MCF 10A (cell line): Measurements from ENCODE around the gene KIAA1755. TPM values are rescaled to one million over a fixed set of nuclear protein-coding genes. Genes with fewer than 3 reads are reported as not detected.

ENCODE experiments used
- BruUV-seq: library from RNA; stranded (reverse); fragments of 400-500 nt; replicated peaks from 2 replicates; lab custom pipeline; 2021; lab: Mats Ljungman, UMichigan
- CTCF ChIA-PET: fragments of 300-600 bp; sonication (Branson Sonifier 250); formaldehyde crosslinking; extraction: SDS; loops from one replicate; lab custom pipeline; 2021; ENCODE audit warnings: antibody characterized with exemption, inconsistent platforms; lab: Yijun Ruan, JAX
- POLR2A ChIA-PET: fragments of 300-600, 350-650 bp; sonication (Branson Sonifier 250); formaldehyde crosslinking; extraction: SDS; loops from one replicate; lab custom pipeline; 2020; ENCODE audit warnings: antibody characterized with exemption, inconsistent platforms; lab: Yijun Ruan, JAX
- DNase-seq: peaks from one replicate; pipeline ENCODE4 v3.0.0-alpha.2; 2018; ENCODE audit not compliant: unreplicated experiment
- H3K27ac Mint-ChIP-seq: one replicate; pipeline ENCODE4 v1.8.0; 2022; ENCODE audit warnings: mild to moderate bottlenecking, low read depth, mixed read lengths; ENCODE audit not compliant: unreplicated experiment
- H3K27me3 Mint-ChIP-seq: one replicate; pipeline ENCODE4 v1.8.0; 2022; ENCODE audit warnings: mixed read lengths; ENCODE audit not compliant: insufficient read depth, unreplicated experiment
- H3K36me3 Mint-ChIP-seq: one replicate; pipeline ENCODE4 v1.8.0; 2022; ENCODE audit warnings: mild to moderate bottlenecking, moderate library complexity, mixed read lengths; ENCODE audit not compliant: insufficient read depth, unreplicated experiment
- H3K4me1 Mint-ChIP-seq: one replicate; pipeline ENCODE4 v1.8.0; 2022; ENCODE audit warnings: mixed read lengths; ENCODE audit not compliant: insufficient read depth, unreplicated experiment
- H3K4me3 Mint-ChIP-seq: one replicate; pipeline ENCODE4 v1.8.0; 2022; ENCODE audit warnings: mild to moderate bottlenecking, moderate library complexity, mixed read lengths; ENCODE audit not compliant: unreplicated experiment
- H3K9me3 Mint-ChIP-seq: one replicate; pipeline ENCODE4 v1.8.0; 2022; ENCODE audit warnings: mixed read lengths; ENCODE audit not compliant: unreplicated experiment
- intact Hi-C: fragments of 100-400 bp; cut with micrococcal nuclease; formaldehyde crosslinking; loops from 2 replicates; pipeline ENCODE4 v1.14.1; 2022
- total RNA-seq: library from RNA; stranded (reverse); gene quantifications from 2 replicates; pipeline ENCODE4 v1.2.3, GENCODE V29; 2022
- TF ChIP-seq, protein P1 (sequence below): fragments of 200-600 bp; IDR thresholded peaks from one replicate; pipeline ENCODE4 v1.8.0; 2022; ENCODE audit warnings: antibody characterized with exemption, mild to moderate bottlenecking; ENCODE audit not compliant: unreplicated experiment

The KIAA1755 gene
- total RNA-seq, 1 experiment from 2014 or later, result not detected

DNA sequence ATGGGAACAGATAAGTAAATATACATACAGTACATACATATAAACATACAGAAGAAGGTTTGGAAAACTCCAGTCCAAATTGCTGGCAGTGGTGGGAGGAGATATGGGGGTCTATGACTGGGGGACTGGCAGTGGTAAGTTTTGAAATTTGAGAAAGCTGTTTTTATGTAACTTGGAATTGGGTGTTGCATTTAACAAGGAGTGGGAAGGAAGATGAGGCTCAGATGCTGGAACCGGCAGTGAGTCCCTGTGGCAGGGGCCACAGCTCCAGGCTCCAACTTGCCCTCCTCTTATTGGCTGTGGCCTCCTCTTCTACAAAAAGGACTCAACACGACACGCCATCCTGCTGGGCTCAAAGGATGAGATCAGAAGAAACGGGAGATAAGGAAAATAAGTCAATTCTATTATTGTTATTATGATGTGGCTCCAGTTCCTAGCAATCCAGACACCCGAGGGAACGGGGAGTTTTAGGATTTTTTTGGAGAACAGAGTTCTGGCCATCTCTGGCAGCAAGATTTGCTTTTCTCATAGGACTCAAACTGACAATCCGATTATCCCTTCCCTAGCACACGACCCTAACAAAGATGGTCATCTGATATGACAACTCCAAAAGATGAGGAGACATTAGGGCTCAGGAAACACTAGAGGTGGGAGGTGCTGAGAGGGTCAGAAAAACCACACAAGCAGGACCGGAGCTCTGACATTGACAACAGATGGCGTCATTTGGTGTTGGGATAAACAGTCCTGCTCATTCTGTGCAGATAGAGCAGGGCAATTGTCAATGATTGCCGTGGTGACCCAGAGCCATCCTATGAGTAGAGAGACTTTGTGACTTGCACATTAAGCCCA, 89.5 kb downstream of the KIAA1755 start:
- Mint-ChIP-seq H3K36me3 (no peaks in the 10 kb centered on the region), H3K27me3 (no peaks in the 10 kb centered on the region), H3K27ac (no peak overlapping the region), H3K9me3 (no peaks in the 10 kb centered on the region), H3K4me1 (peaks cover 54% of the 10 kb centered on the region), H3K4me3 (no peak overlapping the region)
- CTCF ChIA-PET, result interaction anchor here (0.6 to 8.8 kb wide), 5 partner anchors 51 to 132 kb away, joined by 3 to 146 read pairs (median 4); no protein-coding TSS in a partner anchor
- BruUV-seq, result no TSS peak
- POLR2A ChIA-PET, result interaction anchor here (1.3 kb wide), 1 partner anchor 27 kb away, joined by 3 read pairs; no protein-coding TSS in a partner anchor
- intact Hi-C loops, result loop anchor here (5.0 kb wide), 1 partner anchor 136 kb away; no protein-coding TSS in a partner anchor
- DNase-seq, result no peak
- TF ChIP-seq, protein P1, sequence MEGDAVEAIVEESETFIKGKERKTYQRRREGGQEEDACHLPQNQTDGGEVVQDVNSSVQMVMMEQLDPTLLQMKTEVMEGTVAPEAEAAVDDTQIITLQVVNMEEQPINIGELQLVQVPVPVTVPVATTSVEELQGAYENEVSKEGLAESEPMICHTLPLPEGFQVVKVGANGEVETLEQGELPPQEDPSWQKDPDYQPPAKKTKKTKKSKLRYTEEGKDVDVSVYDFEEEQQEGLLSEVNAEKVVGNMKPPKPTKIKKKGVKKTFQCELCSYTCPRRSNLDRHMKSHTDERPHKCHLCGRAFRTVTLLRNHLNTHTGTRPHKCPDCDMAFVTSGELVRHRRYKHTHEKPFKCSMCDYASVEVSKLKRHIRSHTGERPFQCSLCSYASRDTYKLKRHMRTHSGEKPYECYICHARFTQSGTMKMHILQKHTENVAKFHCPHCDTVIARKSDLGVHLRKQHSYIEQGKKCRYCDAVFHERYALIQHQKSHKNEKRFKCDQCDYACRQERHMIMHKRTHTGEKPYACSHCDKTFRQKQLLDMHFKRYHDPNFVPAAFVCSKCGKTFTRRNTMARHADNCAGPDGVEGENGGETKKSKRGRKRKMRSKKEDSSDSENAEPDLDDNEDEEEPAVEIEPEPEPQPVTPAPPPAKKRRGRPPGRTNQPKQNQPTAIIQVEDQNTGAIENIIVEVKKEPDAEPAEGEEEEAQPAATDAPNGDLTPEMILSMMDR, result no peak

DNA sequence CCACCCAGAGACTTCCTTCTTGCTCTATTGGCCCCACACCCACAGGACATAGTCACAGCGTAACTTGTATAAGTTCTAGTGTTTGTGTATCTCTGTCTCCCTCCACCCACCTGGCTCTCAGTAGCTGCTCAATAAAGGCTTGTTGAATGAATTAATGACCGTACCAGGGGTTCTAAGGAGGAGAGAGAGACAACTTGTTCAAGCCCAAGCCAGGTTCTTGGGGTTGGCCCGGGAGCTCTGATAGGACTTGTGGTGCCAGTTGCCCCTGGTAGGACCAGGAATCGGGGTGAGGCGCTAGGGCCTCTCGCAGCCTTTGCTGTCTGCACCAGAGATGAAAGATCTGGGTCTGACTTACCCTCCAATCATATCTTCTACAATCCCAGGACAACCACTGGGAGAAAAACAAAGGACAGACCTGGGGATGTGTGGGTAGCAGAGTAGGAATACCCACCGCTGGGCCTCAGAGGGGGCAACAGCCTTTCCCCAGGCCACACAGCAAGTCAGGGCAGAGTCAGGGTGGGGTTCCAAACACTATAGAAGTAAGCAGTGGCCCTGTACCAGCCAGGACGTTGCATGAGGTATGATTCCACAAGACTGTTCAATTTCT, 90.2 kb downstream of the KIAA1755 start:
- DNase-seq, result no peak
- H3K9me3 Mint-ChIP-seq, result no peaks in the 10 kb centered on the region
- POLR2A ChIA-PET, result interaction anchor here (0.9 to 1.3 kb wide), 2 partner anchors 26 to 60 kb away, joined by 3 read pairs; no protein-coding TSS in a partner anchor
- no peaks in the 10 kb centered on the region for H3K27me3 Mint-ChIP-seq
- H3K36me3 Mint-ChIP-seq, result no peaks in the 10 kb centered on the region
- H3K27ac Mint-ChIP-seq, result no peak overlapping the region
- CTCF ChIA-PET, result interaction anchor here (0.6 to 8.8 kb wide), 4 partner anchors 46 to 131 kb away, joined by 3 to 146 read pairs (median 4); no protein-coding TSS in a partner anchor
- intact Hi-C loops, result loop anchor here (5.0 kb wide), 1 partner anchor 137 kb away; no protein-coding TSS in a partner anchor
- BruUV-seq, result no TSS peak
- H3K4me3 Mint-ChIP-seq, result no peak overlapping the region
- TF ChIP-seq, protein P1, result no peak
- H3K4me1 Mint-ChIP-seq, result peaks cover 61% of the 10 kb centered on the region

DNA sequence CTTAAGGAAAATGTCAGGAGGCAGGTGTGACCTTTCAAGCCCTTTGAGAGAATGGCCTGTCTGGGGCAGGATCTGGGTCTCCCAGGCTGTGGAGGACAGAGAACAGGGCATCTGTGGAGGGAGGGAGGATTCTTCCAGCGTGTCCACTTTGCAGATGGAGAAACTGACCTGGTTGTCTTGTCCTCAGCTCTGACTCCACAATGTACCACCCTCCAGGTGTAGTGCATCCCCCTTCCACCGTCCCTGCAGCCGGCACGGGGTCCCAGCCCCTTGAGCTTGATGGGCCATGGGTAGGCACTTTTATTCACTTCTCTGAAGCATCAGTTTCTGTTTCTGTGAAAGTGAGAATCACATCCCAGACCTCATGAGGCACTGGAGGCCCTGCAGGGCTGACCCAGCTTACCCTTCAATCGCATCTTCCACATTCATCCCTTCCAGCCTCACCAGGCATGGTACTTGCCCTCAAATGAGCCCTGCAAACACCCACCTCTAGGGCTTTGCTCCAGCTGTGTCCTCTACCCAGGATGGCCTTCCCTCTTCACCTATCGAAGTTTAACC, 90.8 kb downstream of the KIAA1755 start:
- Mint-ChIP-seq H3K36me3 (no peaks in the 10 kb centered on the region), H3K4me1 (peaks cover 64% of the 10 kb centered on the region), H3K4me3 (no peak overlapping the region), H3K27me3 (no peaks in the 10 kb centered on the region), H3K9me3 (no peaks in the 10 kb centered on the region), H3K27ac (no peak overlapping the region)
- no TSS peak for BruUV-seq
- no peak for DNase-seq
- intact Hi-C loops, result loop anchor here (2.0 to 10.0 kb wide), 4 partner anchors 25 to 158 kb away; no protein-coding TSS in a partner anchor
- ChIA-PET CTCF (interaction anchor here (0.5 to 8.8 kb wide), 6 partner anchors 13 to 117 kb away, joined by 3 to 146 read pairs (median 4); no protein-coding TSS in a partner anchor), POLR2A (interaction anchor here (0.9 to 1.3 kb wide), 2 partner anchors 25 to 59 kb away, joined by 3 read pairs; no protein-coding TSS in a partner anchor)
- TF ChIP-seq, protein P1, result no peak
